ENCODE results near the gene POU3F1. TPM values are rescaled to one million over a fixed set of nuclear protein-coding genes. Genes with fewer than 3 reads are reported as not detected.

POU3F1 gene
- total RNA-seq, 1 experiment from 2014 or later, result not detected

DNA sequence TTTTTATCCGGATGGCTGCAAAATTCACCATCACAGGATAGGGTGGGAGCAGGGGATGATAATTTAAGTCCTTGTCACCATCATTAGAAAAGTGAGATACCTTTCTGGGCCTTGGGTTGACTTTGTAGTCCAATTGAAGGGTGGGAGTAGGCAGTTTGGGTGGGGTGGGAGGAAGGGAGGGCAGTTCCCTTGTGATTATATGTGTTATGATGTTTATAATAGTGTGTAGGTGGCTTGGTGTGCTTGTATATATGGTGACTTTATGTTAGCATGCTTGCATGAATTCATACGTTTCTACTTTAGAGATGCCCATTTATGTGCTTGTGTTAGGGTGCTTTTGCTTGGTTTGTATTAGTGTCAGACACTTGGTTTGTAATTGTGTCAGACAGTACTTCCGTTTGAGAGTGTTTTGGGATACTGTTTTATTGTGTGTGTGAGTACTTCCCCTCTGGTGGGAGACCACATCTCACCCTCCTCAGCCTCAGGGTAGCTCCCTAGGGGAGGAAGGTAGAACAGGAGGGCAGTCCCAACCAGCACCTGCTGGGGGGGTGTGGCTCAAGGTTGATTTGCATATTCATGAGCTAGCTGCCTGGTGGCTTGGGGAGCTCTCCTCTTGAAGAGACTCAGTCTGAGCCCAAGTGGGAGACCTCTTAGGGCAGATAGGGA, 6.3 kb upstream of the POU3F1 start:
- Mint-ChIP-seq H3K9me3 (ENCODE audit: low read depth, unreplicated experiment) (no peaks in the 10 kb centered on the region), H3K4me3 (ENCODE audit: low read depth, unreplicated experiment) (no peak overlapping the region), H3K27ac (ENCODE audit: unreplicated experiment) (no peak overlapping the region), H3K4me1 (ENCODE audit: low read depth, unreplicated experiment) (peaks cover 24% of the 10 kb centered on the region), H3K36me3 (ENCODE audit: insufficient read depth, unreplicated experiment) (no peaks in the 10 kb centered on the region), H3K27me3 (ENCODE audit: unreplicated experiment) (peaks cover 96% of the 10 kb centered on the region)
- TF ChIP-seq CTCF (IDR thresholded peaks at IDR 0.05; ENCODE audit: unreplicated experiment), result no peak
- BruUV-seq (replicated peaks), result no TSS peak
- no peak for DNase-seq
- intact Hi-C loops (cut with micrococcal nuclease; ENCODE audit: unreplicated experiment), result no loop called here
- CTCF ChIA-PET, result interaction anchor here (0.7 to 1.2 kb wide), 2 partner anchors 19 to 736 kb away, joined by 3 to 7 read pairs; no protein-coding TSS in a partner anchor

- no TSS peak for BruUV-seq (replicated peaks)
- H3K36me3 Mint-ChIP-seq (ENCODE audit: insufficient read depth, unreplicated experiment), result peaks cover 7% of the 10 kb centered on the region
- peaks cover 93% of the 10 kb centered on the region for H3K27me3 Mint-ChIP-seq (ENCODE audit: unreplicated experiment)
- DNase-seq, result no peak
- peaks cover 24% of the 10 kb centered on the region for H3K4me1 Mint-ChIP-seq (ENCODE audit: low read depth, unreplicated experiment)
- H3K9me3 Mint-ChIP-seq (ENCODE audit: low read depth, unreplicated experiment), result no peaks in the 10 kb centered on the region
- intact Hi-C loops (cut with micrococcal nuclease; ENCODE audit: unreplicated experiment), result no loop called here
- CTCF ChIA-PET, result interaction anchor here (0.6 kb wide), 1 partner anchor 215 kb away, joined by 3 read pairs; no protein-coding TSS in a partner anchor
- no peak for TF ChIP-seq CTCF (IDR thresholded peaks at IDR 0.05; ENCODE audit: unreplicated experiment)
- no peak overlapping the region for H3K27ac Mint-ChIP-seq (ENCODE audit: unreplicated experiment)
- H3K4me3 Mint-ChIP-seq (ENCODE audit: low read depth, unreplicated experiment), result no peak overlapping the region
Observed at GRCh38 chr1:38051079-38051543, 4.5 kb upstream of the POU3F1 start.

- intact Hi-C loops (cut with micrococcal nuclease; ENCODE audit: unreplicated experiment), result no loop called here
- BruUV-seq (replicated peaks), result no TSS peak
- TF ChIP-seq CTCF (IDR thresholded peaks at IDR 0.05; ENCODE audit: unreplicated experiment), result no peak
- no peak for DNase-seq
- H3K4me1 Mint-ChIP-seq (ENCODE audit: low read depth, unreplicated experiment), result peaks cover 24% of the 10 kb centered on the region
- no peak overlapping the region for H3K4me3 Mint-ChIP-seq (ENCODE audit: low read depth, unreplicated experiment)
- CTCF ChIA-PET, result interaction anchor here (0.6 kb wide), 1 partner anchor 216 kb away, joined by 3 read pairs; no protein-coding TSS in a partner anchor
- no peak overlapping the region for H3K27ac Mint-ChIP-seq (ENCODE audit: unreplicated experiment)
- H3K36me3 Mint-ChIP-seq (ENCODE audit: insufficient read depth, unreplicated experiment), result peaks cover 7% of the 10 kb centered on the region
- H3K27me3 Mint-ChIP-seq (ENCODE audit: unreplicated experiment), result peaks cover 88% of the 10 kb centered on the region
- H3K9me3 Mint-ChIP-seq (ENCODE audit: low read depth, unreplicated experiment), result no peaks in the 10 kb centered on the region
Observed at GRCh38 chr1:38050397-38051078, 3.9 kb upstream of the POU3F1 start.

GRCh38 chr1:38047603-38048141, 1.1 kb upstream of the POU3F1 start:
- Mint-ChIP-seq H3K36me3 (ENCODE audit: insufficient read depth, unreplicated experiment) (peaks cover 7% of the 10 kb centered on the region), H3K4me1 (ENCODE audit: low read depth, unreplicated experiment) (peaks cover 15% of the 10 kb centered on the region), H3K9me3 (ENCODE audit: low read depth, unreplicated experiment) (no peaks in the 10 kb centered on the region), H3K27ac (ENCODE audit: unreplicated experiment) (no peak overlapping the region), H3K4me3 (ENCODE audit: low read depth, unreplicated experiment) (peak overlapping the region; percentile 85), H3K27me3 (ENCODE audit: unreplicated experiment) (peaks cover 79% of the 10 kb centered on the region)
- intact Hi-C loops (cut with micrococcal nuclease; ENCODE audit: unreplicated experiment), result no loop called here
- no peak for DNase-seq
- TF ChIP-seq CTCF (IDR thresholded peaks at IDR 0.05; ENCODE audit: unreplicated experiment), result no peak
- CTCF ChIA-PET, result interaction anchor here (0.8 kb wide), 2 partner anchors 56 to 788 kb away, joined by 3 read pairs; no protein-coding TSS in a partner anchor
- no TSS peak for BruUV-seq (replicated peaks)
